Left cardiac atrium (tissue), 4 donors: Measurements from ENCODE around the gene GDAP1L1. TPM values are rescaled to one million over a fixed set of nuclear protein-coding genes. Genes with fewer than 3 reads are reported as not detected.
"Not testable (repeated sequence)": the region's sequence is repeated elsewhere in the genome, so short reads cannot be mapped to it uniquely, and the experiment has no call there.

Source experiments
- ATAC-seq, 2 donors: fragments of 200-7000 bp; cut with Tn5 transposase; one replicate each; pipeline ENCODE4 v1.9.1; 2020; ENCODE audit warnings: mild to moderate bottlenecking in 2 of 2, moderate library complexity in 2 of 2
- DNase-seq: peaks from one replicate; pipeline ENCODE4 v3.0.0-alpha.2; 2020
- intact Hi-C, 2 donors: fragments of 100-400 bp; cut with DNase I; formaldehyde crosslinking; loops; one replicate each; pipeline versions ENCODE4 v1.14.1 to v1.15.1; 2022 to 2023
- total RNA-seq, 2 donors: library from RNA; stranded (reverse); fragmentation: NEBNext Ultra II Directional; extraction: Animal tissue kit (Norgen Biotek cat#: 25700); gene quantifications; one replicate each; pipeline ENCODE4 v1.2.1, GENCODE V29; 2021
- donor health status: DM: no; HTN: yes; CAD: no.
- donor health status: DM: no; HTN: yes; CAD: no; lungs with severe emphysema.
- donor health status: DM: yes; HTN: yes; CAD: no.
- donor health status: Dilated cardiomyopathy.

GDAP1L1 gene
- total RNA-seq, 2 donors from 2014 or later = 0.21 to 0.50 TPM

- intact Hi-C loops, DNase-seq, ATAC-seq: not testable (repeated sequence)
Observed at GRCh38 chr20:44327748-44328147, 80.6 kb downstream of the GDAP1L1 start.

DNA sequence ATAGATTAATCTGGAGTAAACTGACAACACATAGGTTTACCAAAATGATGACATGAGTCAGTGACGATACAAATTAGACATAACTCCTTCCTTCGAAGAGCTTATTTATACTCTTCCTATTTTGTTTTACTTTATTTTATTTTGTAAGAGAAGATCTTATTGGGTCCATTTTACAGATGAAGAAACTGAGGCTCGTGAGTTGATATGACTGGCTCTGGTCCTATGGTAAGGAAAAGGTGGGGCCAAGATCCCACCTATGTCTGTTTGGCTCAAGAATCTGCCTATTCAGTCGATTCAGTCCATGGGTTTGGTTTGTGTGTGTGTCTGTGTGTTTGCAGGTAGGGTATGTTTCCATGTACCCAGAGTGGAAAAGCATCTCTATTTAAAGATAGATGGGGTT is 81.3 kb downstream of the GDAP1L1 start:
- ATAC-seq = no peak
- intact Hi-C loops = no loop called here
- no peak for DNase-seq

Other genes with a start within 250 kb of the GDAP1L1 start
- 10 to 100 TPM; 78.3 to 93.5 TPM for gene JPH2, start 60.1 kb upstream of the GDAP1L1 start, total RNA-seq
- gene OSER1, start 36.5 kb upstream of the GDAP1L1 start, total RNA-seq = 10 to 100 TPM; 19.9 to 28.5 TPM
- gene FITM2, start 63.9 kb downstream of the GDAP1L1 start, total RNA-seq = 100 to 1,000 TPM in 1 of 2 donors, 10 to 100 TPM in 1; 97.7 to 124 TPM
- gene R3HDML, start 89.7 kb downstream of the GDAP1L1 start, total RNA-seq = not detected
- gene HNF4A, start 108.4 kb downstream of the GDAP1L1 start, total RNA-seq = not detected
- 1 to 10 TPM; 7.2 to 7.6 TPM for gene TTPAL, start 228.6 kb downstream of the GDAP1L1 start, total RNA-seq